Measurements from ENCODE around the gene BHLHE23.
"Not testable (repeated sequence)": the region's sequence is repeated elsewhere in the genome, so short reads cannot be mapped to it uniquely, and the experiment has no call there.

Gene BHLHE23

DNA sequence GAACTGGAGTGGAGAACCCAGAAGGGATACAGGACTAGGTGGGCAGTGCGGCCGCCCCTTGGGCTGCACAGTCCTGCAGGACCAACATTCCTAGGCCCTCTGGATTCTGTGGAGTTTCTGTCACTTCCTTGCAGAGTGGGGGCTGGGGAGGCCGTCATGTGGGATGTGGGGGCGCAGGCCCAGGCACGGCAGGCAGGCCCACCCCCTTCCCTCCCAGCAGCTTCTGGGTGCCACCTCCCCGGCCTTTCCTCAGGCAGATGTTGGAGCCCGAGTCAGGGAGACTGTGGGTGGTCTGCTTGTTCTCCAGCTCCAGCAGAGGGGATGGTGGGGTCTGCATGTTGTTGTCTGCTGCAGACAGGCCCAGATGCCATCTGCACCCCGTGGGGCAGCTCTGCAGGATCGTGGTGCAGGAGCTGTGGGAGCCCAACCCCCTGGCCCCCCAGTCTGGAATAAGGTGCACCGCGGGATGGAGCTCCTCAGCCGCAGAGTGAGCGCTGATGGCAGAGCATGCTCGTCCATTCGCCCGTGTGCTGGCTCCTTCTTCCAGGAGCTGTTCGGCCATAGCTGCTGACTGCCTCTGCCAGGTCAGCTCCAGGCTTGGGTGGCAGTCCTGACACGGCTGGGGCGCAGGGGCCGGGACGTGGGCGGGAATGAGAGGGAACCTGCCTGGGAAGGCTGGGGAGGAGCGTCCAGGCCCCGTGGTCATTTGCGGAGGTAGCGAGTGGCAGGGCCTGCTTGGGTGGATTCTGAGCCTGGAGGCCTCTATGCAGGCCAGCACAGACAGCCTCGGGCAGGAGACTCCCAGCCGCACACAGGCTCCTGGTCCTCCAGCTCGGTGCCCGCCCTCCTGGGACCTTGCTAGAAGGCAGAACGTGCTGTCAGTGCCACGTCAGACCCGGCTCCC is 36.2 kb downstream of the BHLHE23 start:
- no peak for DNase-seq

DNA sequence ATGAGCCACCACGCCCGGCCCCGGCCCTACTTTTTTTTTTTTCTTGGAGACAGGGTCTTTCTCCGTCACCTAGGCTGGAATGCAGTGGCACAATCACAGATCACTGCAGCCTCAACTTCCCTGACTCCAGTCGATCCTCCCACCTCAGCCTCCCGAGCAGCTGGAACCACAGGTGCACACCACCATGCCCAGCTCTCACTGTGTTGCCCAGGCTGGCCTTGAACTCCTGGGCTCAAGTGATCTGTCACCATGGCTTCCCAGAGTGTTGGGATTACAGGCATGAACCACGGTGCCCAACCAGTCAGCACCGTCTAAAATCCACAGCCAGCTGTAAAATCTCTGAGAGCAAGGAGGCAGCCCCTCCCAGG is 36.8 kb downstream of the BHLHE23 start:
- no peak for DNase-seq

DNA sequence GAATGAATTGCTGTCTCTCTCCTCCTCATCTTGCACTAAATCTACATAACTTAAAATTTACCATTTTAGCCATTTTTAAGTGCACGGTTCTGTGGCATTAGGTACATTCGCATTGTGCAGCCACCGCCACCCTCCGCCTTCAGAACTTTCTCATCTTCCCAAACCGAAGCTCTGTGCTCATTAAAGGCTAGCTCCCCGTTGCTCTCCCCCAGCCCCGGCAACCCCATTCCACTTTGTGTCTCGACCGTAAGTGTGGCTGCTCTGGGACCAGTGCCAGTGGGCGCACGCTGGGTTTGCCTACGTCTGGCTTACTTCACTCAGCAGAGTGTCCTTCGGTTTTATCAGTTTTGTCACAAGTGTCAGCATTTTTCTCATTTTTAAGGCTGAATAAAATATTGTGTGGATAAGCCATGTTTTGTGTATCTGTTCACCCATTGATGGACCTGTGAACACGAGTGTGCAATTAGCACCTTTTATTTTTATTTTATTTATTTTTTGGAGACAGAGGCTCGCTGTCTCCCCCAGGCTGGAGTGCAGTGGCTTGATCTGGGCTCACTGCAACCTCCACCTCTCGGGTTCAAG is 37.5 kb downstream of the BHLHE23 start:
- DNase-seq = no peak

DNA sequence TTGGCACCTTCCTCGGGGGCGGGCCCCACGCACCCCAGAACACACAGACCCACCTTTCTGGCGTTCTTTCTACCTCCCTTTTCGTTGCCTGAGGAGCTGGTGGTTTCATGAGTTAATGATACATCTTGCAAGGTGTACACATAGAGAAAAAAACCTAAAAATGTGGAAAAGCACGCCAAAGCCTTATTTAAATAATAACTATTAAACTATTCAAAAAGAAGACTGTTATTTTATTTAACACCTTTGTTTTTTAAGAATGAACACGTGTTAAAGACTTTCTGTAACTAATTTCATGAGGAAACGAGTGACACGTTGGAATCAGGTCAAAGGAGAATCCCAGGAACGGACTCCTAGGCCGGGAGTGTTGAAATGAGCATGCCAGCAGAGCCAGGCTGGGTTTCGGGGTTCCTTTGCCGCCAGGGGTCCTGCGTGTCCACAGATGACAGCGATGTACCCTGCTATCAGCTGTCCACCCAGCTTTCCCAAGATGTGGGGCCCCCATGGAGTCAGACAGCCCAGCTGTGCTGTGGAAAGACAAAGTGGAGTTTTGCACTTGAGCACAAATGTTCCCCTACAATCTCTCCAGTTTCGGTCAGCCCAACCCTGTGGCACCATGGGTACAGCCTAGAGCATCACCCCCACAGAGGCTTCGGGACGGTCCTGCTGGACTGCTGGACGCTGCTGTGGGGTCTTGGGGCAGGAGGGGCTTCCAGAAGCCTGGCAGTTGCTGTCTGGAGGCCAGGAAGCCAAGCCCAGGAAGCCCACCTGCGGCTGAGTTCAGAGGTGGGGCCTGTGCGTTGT is 38.2 kb downstream of the BHLHE23 start:
- no peak for DNase-seq

DNA sequence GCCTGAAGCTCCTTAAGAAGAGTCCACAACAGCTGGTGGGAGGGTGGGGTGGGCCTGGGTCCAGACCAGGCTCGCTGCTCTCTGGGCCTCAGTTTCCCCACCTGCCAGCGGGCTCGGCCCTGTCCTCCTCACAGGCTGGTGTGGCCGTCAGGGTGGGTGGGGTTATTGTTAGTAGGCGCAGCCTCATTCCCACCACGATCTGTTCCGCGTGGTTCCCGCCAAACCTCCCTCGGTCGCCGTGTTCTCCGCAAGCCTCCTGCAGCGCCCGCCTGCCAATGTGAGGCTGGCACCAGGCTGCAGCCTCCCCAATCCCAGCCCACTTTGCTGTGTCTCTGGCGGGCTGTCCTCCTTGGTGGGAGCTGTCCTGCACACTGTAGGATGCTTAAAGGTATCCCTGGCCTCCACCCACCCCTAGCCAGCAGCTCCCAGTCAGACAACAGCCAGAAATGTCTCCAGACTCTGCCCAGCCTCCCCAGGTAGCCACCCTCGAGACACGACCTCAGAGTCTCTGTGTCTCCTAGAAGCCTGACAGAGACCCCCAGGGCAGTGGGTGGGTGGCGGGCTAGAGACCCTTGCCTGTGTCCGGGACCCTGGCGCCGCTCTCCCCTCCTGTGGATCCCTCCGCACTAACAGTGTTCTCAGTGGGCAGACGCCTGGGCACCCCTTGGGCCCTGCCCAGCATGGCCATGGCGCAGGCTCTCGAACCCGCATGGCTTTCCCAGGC is 39.0 kb downstream of the BHLHE23 start:
- no peak for DNase-seq

DNA sequence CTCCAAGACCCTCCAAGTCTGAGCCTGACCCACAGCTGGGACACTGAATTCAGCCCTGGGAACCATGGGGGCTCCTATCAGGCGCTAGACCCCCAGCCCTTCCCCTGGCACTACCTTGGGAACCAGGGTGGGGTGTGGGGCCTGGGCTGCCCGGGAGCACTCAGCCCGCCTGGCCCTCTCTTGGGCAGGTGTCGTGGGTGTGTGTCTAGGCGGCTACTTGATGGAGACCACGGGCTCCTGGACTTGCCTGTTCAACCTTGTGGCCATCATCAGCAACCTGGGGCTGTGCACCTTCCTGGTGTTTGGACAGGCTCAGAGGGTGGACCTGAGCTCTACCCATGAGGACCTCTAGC is 39.6 kb downstream of the BHLHE23 start:
- no peak for DNase-seq

DNA sequence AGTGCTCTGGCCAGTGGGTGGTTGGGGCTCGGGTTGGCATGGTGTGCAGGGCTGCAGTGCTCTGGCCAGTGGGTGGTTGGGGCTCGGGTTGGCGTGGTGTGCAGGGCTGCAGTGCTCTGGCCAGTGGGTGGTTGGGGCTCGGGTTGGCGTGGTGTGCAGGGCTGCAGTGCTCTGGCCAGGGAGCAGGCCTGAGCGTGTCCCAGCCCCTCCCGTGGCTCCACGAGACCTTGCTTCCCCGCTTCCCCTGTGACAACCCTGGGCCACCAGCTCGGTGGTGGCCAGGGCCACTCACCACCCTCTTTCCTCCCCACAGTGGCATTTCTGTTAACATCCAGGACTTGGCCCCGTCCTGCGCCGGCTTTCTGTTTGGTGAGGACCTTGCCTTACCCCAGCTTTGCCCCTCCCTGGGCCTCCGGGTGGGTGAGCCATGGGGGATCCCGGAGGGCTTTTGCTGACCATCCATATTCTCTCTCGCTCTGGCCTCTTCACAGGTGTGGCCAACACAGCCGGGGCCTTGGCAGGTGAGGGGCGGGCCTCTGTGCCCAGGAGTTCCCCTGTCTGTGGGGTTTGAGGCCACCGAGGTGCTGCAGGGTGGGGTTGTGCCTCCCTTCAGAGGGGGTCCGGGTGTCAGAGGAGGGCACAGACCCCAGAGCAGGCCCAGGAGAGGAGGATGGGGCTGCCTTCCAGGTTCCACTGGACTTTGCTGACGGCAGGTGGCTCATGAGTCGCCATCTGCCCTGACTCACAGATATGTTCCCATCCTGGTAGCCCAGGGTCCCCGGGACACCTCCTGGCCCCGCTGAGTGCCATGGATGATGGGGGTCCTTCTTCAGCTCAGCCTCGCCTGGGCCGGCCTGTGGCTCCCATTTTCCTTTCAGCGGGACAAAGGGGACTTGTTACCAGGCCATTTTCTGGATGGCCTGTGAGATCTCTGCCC is 40.3 kb downstream of the BHLHE23 start:
- no peak for DNase-seq

DNA sequence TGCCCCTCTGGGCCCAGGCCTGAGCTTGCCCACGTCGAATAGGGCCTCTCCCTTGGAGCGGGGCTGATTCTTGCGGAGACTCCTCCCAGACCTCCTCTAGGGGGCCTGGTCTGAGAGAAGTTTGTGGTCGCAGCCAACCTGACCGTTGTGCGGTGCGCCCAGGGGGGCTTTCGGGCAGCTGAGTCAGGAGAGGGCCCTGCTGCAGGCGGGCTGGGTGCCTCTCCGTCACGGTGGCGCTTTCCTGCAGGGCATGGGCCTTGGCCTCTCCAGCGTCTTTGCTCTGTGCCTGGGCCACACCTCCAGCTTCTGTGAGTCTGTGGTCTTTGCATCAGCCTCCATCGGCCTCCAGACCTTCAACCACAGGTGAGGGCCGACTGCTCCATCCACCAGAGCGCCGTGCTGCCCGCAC is 41.4 kb downstream of the BHLHE23 start:
- DNase-seq = no peak

DNA sequence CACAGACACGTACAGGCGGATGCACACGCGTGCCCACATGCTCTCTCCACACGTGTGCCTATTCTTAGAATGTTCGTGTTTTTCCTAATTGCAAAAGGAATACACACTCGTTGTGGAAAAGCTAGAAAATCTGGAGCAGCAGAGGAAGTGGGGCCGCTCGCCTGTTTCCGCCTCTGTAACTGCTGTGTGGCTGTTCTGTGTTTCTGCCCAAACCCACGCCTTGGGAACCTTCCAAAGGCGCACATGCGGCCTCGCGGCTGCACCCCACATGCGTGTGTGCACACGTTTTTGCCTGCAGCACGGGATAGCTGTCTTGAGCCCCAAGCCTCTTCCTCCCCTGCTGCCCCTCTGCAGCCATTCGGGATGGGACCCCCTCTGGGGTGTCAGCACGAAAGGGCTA is 42.1 kb downstream of the BHLHE23 start:
- no peak for DNase-seq

DNA sequence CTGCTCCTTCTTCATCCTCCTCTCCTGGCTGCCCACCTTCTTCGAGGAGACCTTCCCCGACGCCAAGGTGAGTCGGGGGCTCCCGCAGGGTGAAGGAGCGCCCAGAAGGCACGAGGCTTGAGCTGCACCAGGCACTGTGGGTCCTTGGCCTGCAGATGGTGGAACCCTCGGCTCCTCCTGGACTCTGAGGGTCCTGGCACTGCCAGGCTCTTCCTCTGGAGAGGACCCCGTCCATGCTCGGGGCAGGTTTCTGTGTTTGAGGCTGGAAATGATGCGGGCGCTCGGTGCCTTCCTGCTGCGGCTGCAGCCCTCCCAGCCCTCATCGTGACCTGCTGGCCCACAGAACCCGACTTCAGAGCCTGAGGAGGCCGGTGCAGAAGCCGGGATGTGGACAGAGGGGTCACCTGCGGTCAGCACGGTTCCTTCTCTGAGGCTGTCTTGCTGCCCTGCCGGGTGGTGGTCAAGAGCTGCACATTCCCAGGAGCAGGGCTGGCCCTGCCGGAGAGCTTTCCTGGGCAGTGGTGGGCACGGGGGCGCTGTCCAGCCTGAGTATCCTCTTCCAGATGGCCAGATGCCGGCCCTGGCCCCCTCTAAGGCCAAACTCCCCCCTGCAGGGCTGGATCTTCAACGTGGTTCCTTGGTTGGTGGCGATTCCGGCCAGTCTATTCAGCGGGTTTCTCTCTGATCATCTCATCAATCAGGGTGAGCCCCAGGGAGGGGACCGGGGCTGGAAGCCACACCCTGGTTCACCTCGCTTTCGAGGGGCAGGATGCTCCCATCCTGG is 43.0 kb downstream of the BHLHE23 start:
- DNase-seq = no peak

DNA sequence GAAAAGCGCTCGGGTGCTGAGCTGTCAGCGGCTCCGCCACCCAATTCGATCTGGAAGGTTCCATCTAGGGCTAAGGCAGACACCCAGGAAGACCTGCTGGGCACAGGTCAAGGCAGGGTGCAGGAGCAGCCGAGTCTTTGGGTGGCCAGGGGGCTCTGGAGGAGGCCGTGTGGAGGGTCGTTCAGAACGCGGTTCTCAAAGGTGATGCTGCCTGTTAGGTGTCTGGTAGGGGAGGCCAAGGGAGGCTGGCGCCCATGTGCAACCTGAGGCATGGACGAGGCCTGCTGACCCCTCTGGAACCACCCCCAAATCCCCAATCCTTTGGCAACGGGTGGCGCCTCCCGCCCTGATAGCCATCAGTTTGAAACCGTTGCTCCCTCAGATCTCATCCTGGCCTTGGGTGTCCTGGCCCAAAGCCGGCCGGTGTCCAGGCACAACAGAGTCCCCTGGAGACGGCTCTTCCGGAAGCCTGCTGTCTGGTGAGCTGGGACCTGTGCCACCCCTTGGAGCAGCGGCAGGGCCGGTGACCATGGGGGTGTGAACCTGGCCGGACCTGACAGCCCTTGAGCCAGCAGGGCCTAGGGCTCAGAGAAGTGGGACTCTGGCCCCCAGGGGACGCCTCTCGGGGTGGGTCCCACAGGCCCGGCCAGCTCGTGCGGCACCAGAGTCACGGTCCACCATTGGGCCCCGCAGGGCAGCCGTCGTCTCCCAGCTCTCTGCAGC is 43.7 kb downstream of the BHLHE23 start:
- DNase-seq = no peak

DNA sequence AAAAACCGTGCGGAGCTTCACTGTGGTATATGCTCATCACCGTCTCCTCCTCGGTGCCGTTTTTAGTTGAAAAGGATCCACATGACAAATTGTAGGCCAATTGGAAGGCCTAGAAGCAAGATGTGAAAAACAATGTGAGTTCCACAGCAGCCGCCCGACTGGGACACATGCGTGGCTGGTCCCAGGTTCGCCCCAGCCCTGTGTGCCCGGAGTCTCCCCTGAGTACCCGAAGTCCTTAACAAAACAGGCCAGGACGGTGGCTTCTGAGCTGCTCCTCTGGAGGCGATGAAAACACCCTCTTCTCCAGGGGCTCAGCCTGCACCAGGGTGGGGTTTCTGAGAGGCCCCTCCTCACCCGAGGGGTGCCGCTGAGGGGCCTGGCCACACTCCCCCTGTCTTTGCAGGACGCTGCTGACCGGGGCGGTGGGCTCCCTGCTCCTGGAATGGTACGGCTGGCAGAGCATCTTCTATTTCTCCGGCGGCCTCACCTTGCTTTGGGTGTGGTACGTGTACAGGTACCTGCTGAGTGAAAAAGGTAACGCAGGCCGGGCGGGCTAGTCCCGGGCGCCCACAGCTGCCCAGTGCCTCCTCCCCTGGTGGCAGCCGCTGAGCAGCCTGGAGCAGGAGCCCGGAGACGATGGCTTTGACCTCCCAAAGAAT is 44.4 kb downstream of the BHLHE23 start:
- no peak for DNase-seq

DNA sequence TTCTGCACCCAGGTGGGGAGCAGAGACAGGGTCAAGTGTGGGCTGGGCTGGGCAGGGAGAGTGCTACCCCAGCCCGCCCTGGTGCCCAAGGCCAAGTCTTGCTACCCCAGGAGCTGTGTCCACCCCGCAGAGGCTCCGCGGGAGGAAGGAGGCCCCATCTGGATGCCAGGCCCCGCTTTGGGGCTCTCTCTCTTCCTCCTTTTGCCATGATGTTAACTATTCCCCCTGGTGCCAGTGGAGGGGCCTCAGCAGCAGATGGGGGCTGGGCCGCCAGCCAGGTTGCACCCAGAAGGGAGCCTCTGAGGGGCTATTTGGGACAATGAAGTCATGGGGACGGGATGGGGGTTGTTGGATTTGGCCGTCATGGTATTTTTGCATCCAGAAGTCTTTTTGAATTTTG is 45.0 kb downstream of the BHLHE23 start:
- no peak for DNase-seq

DNA sequence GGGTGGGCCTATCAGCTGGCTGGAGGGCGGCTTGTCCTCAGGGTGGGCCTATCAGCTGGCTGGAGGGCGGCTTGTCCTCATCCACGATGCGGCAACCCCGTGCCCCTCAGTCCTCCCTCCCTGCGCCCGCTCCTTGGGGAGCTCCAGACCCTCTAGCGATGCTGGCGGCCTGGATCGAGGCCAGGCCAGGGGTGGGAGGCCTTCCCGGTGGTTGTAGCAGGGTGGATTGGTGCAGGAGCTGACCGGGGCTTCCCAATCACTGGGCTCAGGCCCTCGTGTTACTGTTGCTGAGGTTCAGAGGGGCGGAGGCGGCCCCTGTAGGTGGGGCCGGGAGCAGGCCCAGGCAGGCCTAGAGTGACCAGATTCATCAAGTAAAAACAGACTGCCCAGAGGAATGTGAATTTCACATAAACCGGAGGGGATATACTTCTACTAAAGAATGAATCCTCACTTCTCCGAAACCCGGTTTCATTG is 45.4 kb downstream of the BHLHE23 start:
- DNase-seq = no peak

DNA sequence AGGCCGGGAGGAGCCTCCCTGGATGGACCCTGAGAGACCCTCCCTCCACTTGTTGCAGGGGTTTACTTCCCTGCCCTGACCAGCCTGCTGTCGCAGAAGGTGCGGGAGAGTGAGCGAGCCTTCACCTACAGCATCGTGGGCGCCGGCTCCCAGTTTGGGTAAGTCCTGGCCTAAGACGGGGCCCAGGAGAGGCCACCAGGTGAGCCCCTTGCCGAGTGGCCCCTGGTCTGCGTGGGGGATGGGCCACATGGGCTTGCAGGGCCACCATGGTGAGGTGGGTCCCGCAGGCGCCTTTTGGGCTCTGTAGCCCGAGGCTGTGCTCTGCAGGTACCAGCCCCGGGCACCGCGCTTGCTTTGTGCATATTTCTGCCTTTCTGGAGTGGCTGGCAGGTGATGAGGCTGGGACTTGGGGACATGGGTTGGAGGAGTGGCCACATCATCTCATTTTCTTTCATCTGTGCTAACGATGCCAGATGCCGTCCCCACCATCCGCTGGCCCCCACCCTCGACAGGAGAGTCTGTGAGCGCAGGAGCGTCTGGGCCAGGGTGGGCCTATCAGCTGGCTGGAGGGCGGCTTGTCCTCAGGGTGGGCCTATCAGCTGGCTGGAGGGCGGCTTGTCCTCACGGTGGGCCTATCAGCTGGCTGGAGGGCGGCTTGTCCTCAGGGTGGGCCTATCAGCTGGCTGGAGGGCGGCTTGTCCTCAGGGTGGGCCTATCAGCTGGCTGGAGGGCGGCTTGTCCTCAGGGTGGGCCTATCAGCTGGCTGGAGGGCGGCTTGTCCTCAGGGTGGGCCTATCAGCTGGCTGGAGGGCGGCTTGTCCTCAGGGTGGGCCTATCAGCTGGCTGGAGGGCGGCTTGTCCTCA is 46.1 kb downstream of the BHLHE23 start:
- not testable (repeated sequence) for DNase-seq

DNA sequence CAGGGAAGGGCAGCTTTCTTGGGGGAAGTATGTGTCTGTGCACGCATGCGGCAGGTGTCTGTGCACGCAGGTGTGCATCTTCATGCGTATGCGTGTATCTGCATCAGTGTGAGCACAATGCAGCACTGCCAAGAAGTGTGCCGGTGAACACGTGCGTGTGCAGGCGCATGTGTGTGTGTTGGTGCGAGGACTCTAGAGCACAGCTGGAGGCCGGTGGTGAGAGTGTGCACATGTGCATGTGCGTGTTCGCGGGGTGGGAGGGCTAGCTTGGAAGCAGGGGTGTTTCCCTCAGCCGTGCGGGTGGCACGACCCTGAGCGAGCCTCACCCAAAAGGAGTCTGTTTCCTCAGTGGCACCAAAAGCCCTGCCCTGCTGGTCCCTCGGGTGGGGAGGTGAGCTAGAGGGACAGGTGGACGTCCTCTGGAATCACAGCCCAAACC is 46.7 kb downstream of the BHLHE23 start:
- DNase-seq = no peak

DNA sequence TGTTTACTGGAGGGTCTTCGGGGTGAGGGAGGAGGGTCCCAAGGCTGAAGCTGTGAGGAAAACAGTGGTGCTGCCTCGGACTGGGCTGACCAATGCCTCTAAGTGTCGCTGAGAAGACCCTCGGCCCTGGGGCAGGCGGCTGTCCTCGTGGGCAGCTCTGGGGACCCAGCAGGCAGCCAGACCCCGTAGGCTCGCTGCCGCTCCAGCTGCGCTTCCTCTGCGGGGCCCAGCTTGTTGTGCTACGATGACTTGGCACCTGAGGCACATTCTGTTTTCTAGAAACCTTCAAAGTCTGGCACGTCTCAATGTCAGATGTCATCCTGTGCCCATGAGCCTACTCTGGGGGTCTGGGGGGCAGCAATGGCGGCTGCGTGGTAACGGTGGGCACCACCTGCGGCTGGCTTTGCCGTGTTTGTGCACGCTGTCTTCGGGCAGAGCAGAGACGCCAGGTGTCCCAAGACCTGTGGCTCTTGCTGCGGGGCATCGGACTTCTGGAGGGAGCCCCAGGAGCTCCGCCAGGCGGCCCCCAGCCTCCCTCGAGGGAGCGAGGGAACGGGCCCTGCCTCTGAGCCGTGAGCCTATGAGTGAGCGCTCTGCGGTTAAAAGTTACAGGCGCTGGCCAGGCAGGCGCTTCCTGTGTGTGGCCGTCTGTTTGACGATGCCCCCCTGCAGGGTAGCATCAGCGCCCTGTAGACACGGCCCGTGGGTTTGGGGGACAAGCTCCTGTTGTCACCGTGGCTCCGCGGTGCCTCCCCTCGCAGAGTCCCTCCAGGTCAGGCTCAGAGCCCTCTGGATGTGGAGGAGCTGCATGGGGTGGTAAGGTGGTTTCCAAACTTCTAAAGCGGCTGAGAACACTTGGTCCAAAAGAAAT is 47.4 kb downstream of the BHLHE23 start:
- no peak for DNase-seq

Measured in GOT3 (cell line).